IMR-90 (cell line): ENCODE results near the gene GGT1.
A peak's percentile ranks its signal among the peaks of the same experiment; 100 is the strongest.

Source experiments
- BHLHE40 ChIP-seq: fragments of 150-350 bp; IDR thresholded peaks from 2 replicates; pipeline ENCODE4 v1.6.1; 2016; ENCODE audit warnings: mild to moderate bottlenecking, low read depth, low read length
- CEBPB ChIP-seq: IDR thresholded peaks from 2 replicates; pipeline ENCODE4 v1.6.1; 2012; ENCODE audit warnings: low read depth, low read length, improper control_type of control experiment
- CTCF ChIP-seq: conservative IDR thresholded peaks from 2 replicates; pipeline ENCODE4 v1.5.1; 2012; ENCODE audit warnings: mild to moderate bottlenecking, low read depth, low read length, improper control_type of control experiment
- FOS ChIP-seq: fragments of 150-350 bp; IDR thresholded peaks from 2 replicates; pipeline ENCODE4 v1.6.1; 2016; ENCODE audit warnings: low read depth, low read length
- MAZ ChIP-seq: IDR thresholded peaks from 2 replicates; pipeline ENCODE4 v1.6.1; 2012; ENCODE audit warnings: low read depth, mild to moderate bottlenecking, low read length, improper control_type of control experiment, moderate library complexity, borderline replicate concordance
- POLR2A ChIP-seq: IDR thresholded peaks from 2 replicates; pipeline ENCODE4 v1.6.1; 2012; ENCODE audit warnings: mild to moderate bottlenecking, low read depth, low read length
- RAD21 ChIP-seq: IDR thresholded peaks from 2 replicates; pipeline ENCODE4 v1.6.1; 2012; ENCODE audit warnings: low read length, improper control_type of control experiment
- USF2 ChIP-seq: fragments of 150-350 bp; IDR thresholded peaks from 2 replicates; pipeline ENCODE4 v1.6.1; 2017; ENCODE audit warnings: mild to moderate bottlenecking, antibody characterized with exemption, low read length, low read depth

GRCh38 chr22:24553597-24554312 is 49.2 kb upstream of the GGT1 start:
- TF ChIP-seq BHLHE40 (peak; percentile 17; the same call in 1 of the 2 replicates), POLR2A (no peak), RAD21 (no peak), FOS (no peak), CTCF (no peak), CEBPB (no peak), MAZ (no peak), USF2 (no peak)
